Mesothelial cell of epicardium (in vitro differentiated cells): ENCODE data around the gene ZNF778. TPM values are rescaled to one million over a fixed set of nuclear protein-coding genes. Genes with fewer than 3 reads are reported as not detected.

Experiments
- DNase-seq, 2 experiments: peaks; one replicate each; pipeline ENCODE4 v3.0.0; 2021; ENCODE audit warnings: low spot score in 2 of 2; ENCODE audit not compliant: unreplicated experiment in 2 of 2
- H3K27ac Mint-ChIP-seq: 2 replicates; pipeline ENCODE4 v1.8.0; 2021; ENCODE audit warnings: mixed read lengths
- H3K27me3 Mint-ChIP-seq: 2 replicates; pipeline ENCODE4 v1.8.0; 2021; ENCODE audit warnings: low read depth, mixed read lengths
- H3K36me3 Mint-ChIP-seq: 2 replicates; pipeline ENCODE4 v1.8.0; 2021; ENCODE audit warnings: mixed read lengths
- H3K4me1 Mint-ChIP-seq: 2 replicates; pipeline ENCODE4 v1.8.0; 2021; ENCODE audit warnings: mixed read lengths
- H3K4me3 Mint-ChIP-seq: 2 replicates; pipeline ENCODE4 v1.8.0; 2021; ENCODE audit warnings: mild to moderate bottlenecking, moderate library complexity, mixed read lengths
- H3K9me3 Mint-ChIP-seq: 2 replicates; pipeline ENCODE4 v1.8.0; 2021; ENCODE audit warnings: mixed read lengths
- CTCF ChIP-seq: fragments of 200-600 bp; sonication (generic); IDR thresholded peaks from one replicate; pipeline ENCODE4 v1.5.0; 2021; ENCODE audit warnings: antibody characterized with exemption; ENCODE audit not compliant: unreplicated experiment
- total RNA-seq: library from RNA; stranded (reverse); gene quantifications from 3 replicates; pipeline ENCODE4 v1.2.1, GENCODE V29; 2021

Gene ZNF778
- total RNA-seq, 1 donor from 2014 or later: 10.4 TPM

- no peak for TF ChIP-seq CTCF
- Mint-ChIP-seq H3K9me3 (no peaks in the 10 kb centered on the region), H3K36me3 (peaks cover 26% of the 10 kb centered on the region), H3K4me1 (no peaks in the 10 kb centered on the region), H3K27me3 (no peaks in the 10 kb centered on the region), H3K4me3 (no peak overlapping the region), H3K27ac (no peak overlapping the region)
- DNase-seq: no peak
These were observed 59.5 kb downstream of the ZNF778 start for GRCh38 chr16:89277049-89277448.

GRCh38 chr16:89277641-89278341 lies 60.3 kb downstream of the ZNF778 start:
- H3K36me3 Mint-ChIP-seq: peaks cover 21% of the 10 kb centered on the region
- DNase-seq: no peak
- H3K4me3 Mint-ChIP-seq: no peak overlapping the region

GRCh38 chr16:89278441-89279240 lies 61.1 kb downstream of the ZNF778 start:
- no peak for DNase-seq
- TF ChIP-seq CTCF: no peak

More at GRCh38 chr16:89277641-89278341, 60.3 kb downstream of the ZNF778 start:
- TF ChIP-seq CTCF: no peak
- no peak overlapping the region for H3K27ac Mint-ChIP-seq
- no peaks in the 10 kb centered on the region for H3K27me3 Mint-ChIP-seq
- H3K4me1 Mint-ChIP-seq: no peaks in the 10 kb centered on the region
- no peaks in the 10 kb centered on the region for H3K9me3 Mint-ChIP-seq

GRCh38 chr16:89279666-89280481 lies 62.4 kb downstream of the ZNF778 start:
- Mint-ChIP-seq H3K4me3 (no peak overlapping the region), H3K36me3 (peaks cover 9% of the 10 kb centered on the region), H3K9me3 (no peaks in the 10 kb centered on the region), H3K27me3 (no peaks in the 10 kb centered on the region), H3K4me1 (no peaks in the 10 kb centered on the region), H3K27ac (no peak overlapping the region)
- TF ChIP-seq CTCF: no peak
- no peak for DNase-seq

More at GRCh38 chr16:89278441-89279240, 61.1 kb downstream of the ZNF778 start:
- Mint-ChIP-seq H3K36me3 (peaks cover 13% of the 10 kb centered on the region), H3K4me1 (no peaks in the 10 kb centered on the region), H3K27ac (no peak overlapping the region), H3K4me3 (no peak overlapping the region), H3K9me3 (no peaks in the 10 kb centered on the region), H3K27me3 (no peaks in the 10 kb centered on the region)

- H3K36me3 Mint-ChIP-seq: peaks cover 9% of the 10 kb centered on the region
- no peak for DNase-seq
- no peak overlapping the region for H3K4me3 Mint-ChIP-seq
- TF ChIP-seq CTCF: no peak
- H3K9me3 Mint-ChIP-seq: no peaks in the 10 kb centered on the region
- H3K27ac Mint-ChIP-seq: no peak overlapping the region
- H3K27me3 Mint-ChIP-seq: no peaks in the 10 kb centered on the region
- H3K4me1 Mint-ChIP-seq: no peaks in the 10 kb centered on the region
These were observed 63.2 kb downstream of the ZNF778 start for GRCh38 chr16:89280546-89281188.
